DOHH2 (cell line): ENCODE results near the gene TTBK2.

Experiments used
- H3F3A ChIP-seq: fragments of 200-600 bp; sonication (generic), shearing (Covaris generic); 2 replicates; pipeline ENCODE4 v1.6.0; 2016; ENCODE audit warnings: antibody characterized with exemption, mild to moderate bottlenecking; ENCODE audit not compliant: control insufficient read depth, insufficient read depth
- H3K27ac ChIP-seq: fragments of 200-600 bp; sonication (generic); 2 replicates; pipeline ENCODE4 v1.5.1; 2014; ENCODE audit warnings: low read depth, mild to moderate bottlenecking, low read length, moderate library complexity
- H3K27me3 ChIP-seq: fragments of 200-600 bp; sonication (generic); 2 replicates; pipeline ENCODE4 v1.6.1; 2014; ENCODE audit warnings: mild to moderate bottlenecking, low read length, mixed read lengths; ENCODE audit not compliant: control insufficient read depth
- H3K36me3 ChIP-seq: fragments of 200-600 bp; sonication (generic); 2 replicates; pipeline ENCODE4 v1.6.1; 2014; ENCODE audit warnings: mild to moderate bottlenecking, low read length, moderate library complexity, mixed read lengths; ENCODE audit not compliant: control insufficient read depth
- H3K4me1 ChIP-seq: fragments of 200-600 bp; sonication (generic); 2 replicates; pipeline ENCODE4 v1.6.1; 2014; ENCODE audit warnings: mild to moderate bottlenecking, low read length, mixed read lengths; ENCODE audit not compliant: control insufficient read depth
- H3K4me2 ChIP-seq: fragments of 200-600 bp; sonication (generic); 2 replicates; pipeline ENCODE4 v1.6.0; 2014; ENCODE audit warnings: mild to moderate bottlenecking, low read length, moderate library complexity
- H3K4me3 ChIP-seq: fragments of 200-600 bp; sonication (generic); 2 replicates; pipeline ENCODE4 v1.5.1; 2014; ENCODE audit warnings: mild to moderate bottlenecking, low read length, mixed read lengths
- H3K79me2 ChIP-seq: fragments of 200-600 bp; sonication (generic); 2 replicates; pipeline ENCODE4 v1.6.1; 2014; ENCODE audit warnings: mild to moderate bottlenecking, low read length, mixed read lengths; ENCODE audit not compliant: control insufficient read depth
- H3K9me2 ChIP-seq: fragments of 200-600 bp; sonication (generic); replicated peaks from 2 replicates; pipeline ENCODE4 v1.6.1; 2014; ENCODE audit warnings: mild to moderate bottlenecking, low read length, mixed read lengths; ENCODE audit not compliant: control insufficient read depth
- H3K9me3 ChIP-seq: fragments of 200-600 bp; sonication (generic); 2 replicates; pipeline ENCODE4 v1.6.1; 2014; ENCODE audit warnings: antibody characterized with exemption, low read length, mixed read lengths; ENCODE audit not compliant: control insufficient read depth, insufficient read depth
- H4K20me1 ChIP-seq: fragments of 200-600 bp; sonication (generic); 2 replicates; pipeline ENCODE4 v1.6.0; 2014; ENCODE audit warnings: low read depth, mild to moderate bottlenecking, antibody characterized with exemption, low read length, moderate library complexity; ENCODE audit not compliant: control insufficient read depth, insufficient read depth
- CTCF ChIP-seq: fragments of 200-600 bp; sonication (generic); IDR thresholded peaks from one replicate; pipeline ENCODE4 v1.5.1; 2014; ENCODE audit warnings: antibody characterized with exemption, mild to moderate bottlenecking, low read depth, low read length; ENCODE audit not compliant: poor library complexity, severe bottlenecking
- EZH2phosphoT487 ChIP-seq: fragments of 200-600 bp; sonication (generic); IDR thresholded peaks from 2 replicates; pipeline ENCODE4 v1.6.1; 2017; ENCODE audit warnings: borderline replicate concordance, mild to moderate bottlenecking, antibody characterized with exemption, low read length, moderate library complexity, mixed read lengths

TTBK2 gene

DNA sequence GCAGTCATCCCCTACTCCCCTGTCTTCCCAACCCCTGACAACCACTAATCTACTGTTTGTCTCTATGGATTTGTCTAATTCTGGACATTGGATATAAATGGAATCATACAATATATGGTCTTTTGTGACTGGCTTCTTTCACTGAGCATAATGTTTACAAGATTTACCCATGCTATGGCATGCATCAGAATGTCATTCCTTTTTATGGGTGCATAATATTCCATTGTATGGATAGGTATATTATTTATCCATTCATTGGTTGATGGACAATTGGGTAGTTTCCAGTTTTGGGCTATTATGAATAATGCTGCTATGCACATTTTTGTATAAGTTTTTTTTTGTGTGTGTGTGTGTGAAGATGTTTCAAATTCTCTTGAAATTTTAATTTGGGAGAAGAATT, 16.6 kb upstream of the TTBK2 start:
- Histone ChIP-seq H3K27ac (no peak overlapping the region), H3K9me3 (no peaks in the 10 kb centered on the region), H3F3A (no peaks in the 10 kb centered on the region), H3K4me3 (no peak overlapping the region), H3K36me3 (no peaks in the 10 kb centered on the region), H4K20me1 (no peaks in the 10 kb centered on the region), H3K4me2 (no peak overlapping the region), H3K9me2 (no peaks in the 10 kb centered on the region), H3K4me1 (no peaks in the 10 kb centered on the region), H3K27me3 (no peaks in the 10 kb centered on the region), H3K79me2 (no peaks in the 10 kb centered on the region)
- TF ChIP-seq CTCF (no peak), EZH2phosphoT487 (no peak)

DNA sequence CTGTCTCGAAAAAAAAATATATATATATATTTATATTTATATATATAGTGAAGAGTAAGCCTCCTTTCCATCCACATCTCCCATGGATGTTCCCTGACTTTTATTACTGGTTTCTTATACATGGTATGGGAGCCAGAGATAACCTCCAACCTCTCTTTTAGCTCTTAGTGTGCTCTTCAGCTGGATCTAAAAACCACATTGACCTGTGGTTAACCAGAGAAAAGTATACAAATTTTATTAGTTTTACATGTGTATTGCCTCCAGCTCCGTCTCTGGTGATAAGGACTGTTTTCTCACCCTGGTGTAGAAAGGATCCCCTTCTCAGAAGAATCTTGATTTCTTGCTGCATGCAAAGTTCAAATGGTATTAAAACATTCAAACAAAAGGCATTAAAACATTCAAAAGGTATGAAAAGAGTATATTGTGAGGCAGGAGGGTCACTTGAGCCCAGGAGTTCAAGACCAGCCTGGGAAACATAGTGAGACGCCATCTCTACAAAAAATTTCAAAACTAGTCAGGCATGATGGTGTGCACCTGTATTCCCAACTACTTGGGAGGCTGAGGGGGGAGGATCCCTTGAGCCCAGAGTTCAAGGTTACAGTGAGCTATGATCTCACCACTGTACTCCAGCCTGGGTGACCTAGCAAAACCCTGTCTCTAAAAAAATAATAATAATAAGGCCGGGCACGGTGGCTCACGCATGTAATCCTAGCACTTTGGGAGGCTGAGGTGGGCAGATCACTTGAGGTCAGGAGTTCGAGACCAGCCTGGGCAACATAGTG, 13.5 kb upstream of the TTBK2 start:
- TF ChIP-seq EZH2phosphoT487 (no peak), CTCF (no peak)
- Histone ChIP-seq H3K4me1 (no peaks in the 10 kb centered on the region), H3F3A (no peaks in the 10 kb centered on the region), H3K27me3 (no peaks in the 10 kb centered on the region), H3K9me2 (no peaks in the 10 kb centered on the region), H3K27ac (no peak overlapping the region), H3K79me2 (no peaks in the 10 kb centered on the region), H3K4me2 (no peak overlapping the region), H3K4me3 (no peak overlapping the region), H4K20me1 (no peaks in the 10 kb centered on the region), H3K9me3 (no peaks in the 10 kb centered on the region), H3K36me3 (no peaks in the 10 kb centered on the region)

DNA sequence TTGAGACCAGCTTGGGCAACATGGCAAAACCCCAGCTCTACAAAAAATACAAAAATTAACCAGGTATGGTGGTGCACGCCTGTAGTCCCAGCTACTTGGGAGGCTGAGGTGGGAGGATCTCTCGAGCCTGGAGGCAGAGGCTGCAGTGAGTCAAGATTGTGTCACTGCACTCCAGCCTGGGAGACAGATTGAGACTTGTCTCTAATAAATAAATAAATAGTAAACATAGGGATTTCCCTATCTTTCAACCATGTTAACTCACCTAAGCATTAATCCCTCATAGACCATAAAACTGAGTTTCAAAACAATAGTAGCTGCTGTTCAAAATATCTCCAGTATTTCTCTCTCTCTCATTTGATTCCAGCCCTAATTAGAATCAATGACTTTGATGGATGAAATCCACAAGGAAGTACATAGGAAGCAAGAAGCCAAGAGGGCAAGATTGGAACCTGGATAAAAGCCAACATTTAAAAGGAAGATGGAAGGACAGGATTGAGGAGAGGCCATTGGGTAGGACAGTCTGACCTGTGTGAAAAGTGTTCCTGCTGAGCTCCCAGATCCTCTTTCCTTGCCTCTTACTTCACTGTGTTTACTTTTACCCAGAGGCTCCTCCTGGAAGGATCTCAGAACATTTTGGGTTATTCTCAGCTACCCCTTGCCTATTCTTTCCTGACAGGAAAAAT, 12.4 kb upstream of the TTBK2 start:
- H3F3A ChIP-seq, result no peaks in the 10 kb centered on the region
- H3K27me3 ChIP-seq, result no peaks in the 10 kb centered on the region
- H3K4me3 ChIP-seq, result no peak overlapping the region
- H3K27ac ChIP-seq, result no peak overlapping the region
- H3K9me3 ChIP-seq, result no peaks in the 10 kb centered on the region
- no peaks in the 10 kb centered on the region for H3K4me1 ChIP-seq
- no peak for TF ChIP-seq CTCF
- no peaks in the 10 kb centered on the region for H3K36me3 ChIP-seq
- H3K4me2 ChIP-seq, result no peak overlapping the region
- no peaks in the 10 kb centered on the region for H3K9me2 ChIP-seq
- H4K20me1 ChIP-seq, result no peaks in the 10 kb centered on the region
- H3K79me2 ChIP-seq, result no peaks in the 10 kb centered on the region
